Hepatocyte (in vitro differentiated cells): ENCODE data around the gene NCAM1. TPM values are rescaled to one million over a fixed set of nuclear protein-coding genes. Genes with fewer than 3 reads are reported as not detected.
A peak's percentile ranks its signal among the peaks of the same experiment; 100 is the strongest.

Experiments used
- DNase-seq: peaks from one replicate; pipeline ENCODE4 v3.0.0-alpha.2; 2016; ENCODE audit warnings: low spot score
- H2AFZ ChIP-seq: fragments of 200-600 bp; sonication (generic); 2 replicates; pipeline ENCODE4 v1.6.0; 2016; ENCODE audit warnings: antibody characterized with exemption, mild to moderate bottlenecking
- H3K27ac ChIP-seq: fragments of 200-600 bp; sonication (generic); 2 replicates; pipeline ENCODE4 v1.5.1; 2016; ENCODE audit warnings: mild to moderate bottlenecking
- H3K27me3 ChIP-seq: fragments of 200-600 bp; sonication (generic); 2 replicates; pipeline ENCODE4 v1.6.1; 2016
- H3K36me3 ChIP-seq: fragments of 200-600 bp; sonication (generic); replicated peaks from 2 replicates; pipeline ENCODE4 v1.5.1; 2016; ENCODE audit warnings: low read depth; ENCODE audit not compliant: insufficient read depth
- H3K4me1 ChIP-seq: fragments of 200-600 bp; sonication (generic); 2 replicates; pipeline ENCODE4 v1.5.1; 2016; ENCODE audit warnings: mild to moderate bottlenecking, moderate library complexity; ENCODE audit not compliant: insufficient read depth
- H3K4me2 ChIP-seq: fragments of 200-600 bp; sonication (generic); 2 replicates; pipeline ENCODE4 v1.6.0; 2016
- H3K4me3 ChIP-seq: fragments of 200-600 bp; sonication (generic); 2 replicates; pipeline ENCODE4 v1.5.1; 2016; ENCODE audit warnings: mild to moderate bottlenecking
- H3K79me2 ChIP-seq: fragments of 200-600 bp; sonication (generic); 2 replicates; pipeline ENCODE4 v1.6.0; 2017; ENCODE audit warnings: mild to moderate bottlenecking
- H3K9me2 ChIP-seq: fragments of 200-600 bp; sonication (generic); replicated peaks from 2 replicates; pipeline ENCODE4 v1.6.0; 2017; ENCODE audit warnings: mild to moderate bottlenecking; ENCODE audit not compliant: insufficient read depth
- H3K9me3 ChIP-seq: fragments of 200-600 bp; sonication (generic); 2 replicates; pipeline ENCODE4 v1.5.1; 2016; ENCODE audit warnings: low read depth, mild to moderate bottlenecking
- H4K20me1 ChIP-seq: fragments of 200-600 bp; sonication (generic); 2 replicates; pipeline ENCODE4 v1.6.0; 2016; ENCODE audit warnings: mild to moderate bottlenecking; ENCODE audit not compliant: insufficient read depth, poor library complexity, severe bottlenecking
- CTCF ChIP-seq: fragments of 200-600 bp; sonication (generic); IDR thresholded peaks from 2 replicates; pipeline ENCODE4 v1.5.1; 2016; ENCODE audit warnings: antibody characterized with exemption, mild to moderate bottlenecking; ENCODE audit not compliant: poor library complexity
- EZH2 ChIP-seq: fragments of 200-600 bp; sonication (generic); IDR thresholded peaks from 2 replicates; pipeline ENCODE4 v1.6.1; 2016; ENCODE audit warnings: antibody characterized with exemption, mild to moderate bottlenecking, borderline replicate concordance
- EZH2phosphoT487 ChIP-seq: fragments of 200-600 bp; sonication (generic); IDR thresholded peaks from one replicate; pipeline ENCODE4 v1.6.1; 2018; ENCODE audit warnings: antibody characterized with exemption, mild to moderate bottlenecking, low read depth, moderate library complexity; ENCODE audit not compliant: unreplicated experiment, severe bottlenecking
- WGBS: methylation state at CpG from one replicate; pipeline ENCODE4 v1.1.6; 2016; ENCODE audit warnings: low lambda C conversion rate; ENCODE audit errors: missing lambda C conversion rate; 5-methylcytosine and 5-hydroxymethylcytosine counted together
- polyA plus RNA-seq: library from polyadenylated mRNA; unstranded; fragments of >200 nt; fragmentation: Nextera tagmentation; extraction: Ambion mirVana; gene quantifications from 2 replicates; pipeline ENCODE4 v1.2.1, GENCODE V29; 2016
- total RNA-seq: library from RNA; depleted of rRNA; stranded (reverse); fragments of >200 nt; gene quantifications from 2 replicates; pipeline ENCODE4 v1.2.3, GENCODE V29; 2014

The NCAM1 gene
- total and polyA plus RNA-seq, 2 experiments from 2014 or later: 12.4 to 27.2 TPM

GRCh38 chr11:113308601-113309000, 347.4 kb downstream of the NCAM1 start:
- Histone ChIP-seq H2AFZ (no peak overlapping the region), H3K4me3 (no peak overlapping the region), H3K79me2 (no peaks in the 10 kb centered on the region), H3K9me3 (no peaks in the 10 kb centered on the region), H3K36me3 (no peaks in the 10 kb centered on the region), H3K4me2 (no peak overlapping the region), H4K20me1 (no peaks in the 10 kb centered on the region), H3K27ac (no peak overlapping the region), H3K9me2 (no peaks in the 10 kb centered on the region), H3K27me3 (no peaks in the 10 kb centered on the region), H3K4me1 (peaks cover under 1% of the 10 kb centered on the region)
- no peak for DNase-seq
- no peak for TF ChIP-seq CTCF
- TF ChIP-seq EZH2: no peak
- no peak for TF ChIP-seq EZH2phosphoT487
- 69% methylated on average over 2 of the region's 2 CpGs for WGBS

GRCh38 chr11:113311536-113311935, 350.3 kb downstream of the NCAM1 start:
- WGBS: 87% methylated on average over 1 of the region's 1 CpG
- Histone ChIP-seq H3K79me2 (peaks cover 5% of the 10 kb centered on the region), H3K27ac (no peak overlapping the region), H3K4me3 (no peak overlapping the region), H2AFZ (no peak overlapping the region), H3K4me1 (peaks cover 14% of the 10 kb centered on the region), H3K9me2 (no peaks in the 10 kb centered on the region), H3K36me3 (no peaks in the 10 kb centered on the region), H3K9me3 (no peaks in the 10 kb centered on the region), H3K27me3 (no peaks in the 10 kb centered on the region), H4K20me1 (no peaks in the 10 kb centered on the region), H3K4me2 (no peak overlapping the region)
- DNase-seq: no peak
- TF ChIP-seq EZH2phosphoT487 (no peak), CTCF (no peak), EZH2 (no peak)

- no peak for DNase-seq
- H3K27me3 ChIP-seq: no peaks in the 10 kb centered on the region
- peak overlapping the region; percentile 90 for H3K4me2 ChIP-seq
- no peaks in the 10 kb centered on the region for H4K20me1 ChIP-seq
- no peaks in the 10 kb centered on the region for H3K36me3 ChIP-seq
- peak overlapping the region; percentile 1 for H2AFZ ChIP-seq
- no peaks in the 10 kb centered on the region for H3K9me2 ChIP-seq
- H3K27ac ChIP-seq: peak overlapping the region; percentile 31
- 82% methylated on average over 3 of the region's 3 CpGs for WGBS
- no peak for TF ChIP-seq CTCF
- TF ChIP-seq EZH2phosphoT487: no peak
- no peak for TF ChIP-seq EZH2
- H3K4me1 ChIP-seq: peaks cover 14% of the 10 kb centered on the region
- no peaks in the 10 kb centered on the region for H3K9me3 ChIP-seq
- H3K79me2 ChIP-seq: peaks cover 5% of the 10 kb centered on the region
- H3K4me3 ChIP-seq: no peak overlapping the region
Observed at GRCh38 chr11:113313601-113314000, 352.4 kb downstream of the NCAM1 start.

- Histone ChIP-seq H2AFZ (peak overlapping the region; percentile 1), H3K27me3 (no peaks in the 10 kb centered on the region), H3K9me2 (no peaks in the 10 kb centered on the region), H3K36me3 (no peaks in the 10 kb centered on the region), H3K4me2 (peak overlapping the region; percentile 90), H4K20me1 (no peaks in the 10 kb centered on the region), H3K79me2 (peaks cover 5% of the 10 kb centered on the region), H3K4me3 (no peak overlapping the region), H3K27ac (peak overlapping the region; percentile 31), H3K9me3 (no peaks in the 10 kb centered on the region), H3K4me1 (peaks cover 14% of the 10 kb centered on the region)
- TF ChIP-seq EZH2 (no peak), EZH2phosphoT487 (no peak), CTCF (no peak)
- 11% methylated on average over 9 of the region's 9 CpGs for WGBS
- no peak for DNase-seq
Observed at GRCh38 chr11:113314065-113314388, 352.8 kb downstream of the NCAM1 start.
